GM23248 (cell line): ENCODE results near the gene CRYBB3. TPM values are rescaled to one million over a fixed set of nuclear protein-coding genes. Genes with fewer than 3 reads are reported as not detected.
A peak's percentile ranks its signal among the peaks of the same experiment; 100 is the strongest.
"Not testable (repeated sequence)": the region's sequence is repeated elsewhere in the genome, so short reads cannot be mapped to it uniquely, and the experiment has no call there.

Experiments used
- DNase-seq: peaks from one replicate; pipeline ENCODE4 v3.0.0-alpha.2; 2015
- H2AFZ ChIP-seq: fragments of 200-600 bp; sonication (generic); 2 replicates; pipeline ENCODE4 v1.6.1; 2016; ENCODE audit warnings: antibody characterized with exemption
- H3F3A ChIP-seq: fragments of 200-600 bp; sonication (generic); 2 replicates; pipeline ENCODE4 v1.6.1; 2016; ENCODE audit warnings: mild to moderate bottlenecking, antibody characterized with exemption, mixed run types; ENCODE audit not compliant: insufficient read depth
- H3K27ac ChIP-seq: fragments of 200-600 bp; sonication (generic); 2 replicates; pipeline ENCODE4 v1.5.1; 2016; ENCODE audit warnings: mild to moderate bottlenecking
- H3K27me3 ChIP-seq: fragments of 200-600 bp; sonication (generic); replicated peaks from 2 replicates; pipeline ENCODE4 v1.6.1; 2016; ENCODE audit warnings: mild to moderate bottlenecking; ENCODE audit not compliant: insufficient read depth
- H3K36me3 ChIP-seq: fragments of 200-600 bp; sonication (generic); 2 replicates; pipeline ENCODE4 v1.6.1; 2016; ENCODE audit warnings: low read depth, mild to moderate bottlenecking
- H3K4me1 ChIP-seq: fragments of 200-600 bp; sonication (generic); 2 replicates; pipeline ENCODE4 v1.6.1; 2016; ENCODE audit warnings: mild to moderate bottlenecking; ENCODE audit not compliant: insufficient read depth
- H3K4me2 ChIP-seq: fragments of 200-600 bp; sonication (generic); one replicate; pipeline ENCODE4 v1.6.1; 2016; ENCODE audit warnings: mild to moderate bottlenecking; ENCODE audit not compliant: unreplicated experiment
- H3K4me3 ChIP-seq: fragments of 200-600 bp; sonication (generic); 2 replicates; pipeline ENCODE4 v1.5.1; 2016; ENCODE audit warnings: mild to moderate bottlenecking
- H3K79me2 ChIP-seq: fragments of 200-600 bp; sonication (generic); 2 replicates; pipeline ENCODE4 v1.6.1; 2016; ENCODE audit warnings: mild to moderate bottlenecking; ENCODE audit not compliant: insufficient read depth
- H3K9ac ChIP-seq: fragments of 200-600 bp; sonication (generic); 2 replicates; pipeline ENCODE4 v1.6.1; 2016; ENCODE audit warnings: mild to moderate bottlenecking
- H3K9me2 ChIP-seq: fragments of 200-600 bp; sonication (generic); 2 replicates; pipeline ENCODE4 v1.6.1; 2016; ENCODE audit warnings: mixed run types, mild to moderate bottlenecking, moderate library complexity; ENCODE audit not compliant: insufficient read depth
- H3K9me3 ChIP-seq: fragments of 200-600 bp; sonication (generic); one replicate; pipeline ENCODE4 v1.6.1; 2017; ENCODE audit warnings: low read depth
- H4K20me1 ChIP-seq: fragments of 200-600 bp; sonication (generic); 2 replicates; pipeline ENCODE4 v1.6.0; 2016; ENCODE audit not compliant: insufficient read depth
- EZH2 ChIP-seq: fragments of 200-600 bp; sonication (generic); IDR thresholded peaks from 2 replicates; pipeline ENCODE4 v1.6.1; 2018; ENCODE audit warnings: antibody characterized with exemption, mild to moderate bottlenecking; ENCODE audit not compliant: insufficient read depth, poor library complexity, severe bottlenecking
- EZH2phosphoT487 ChIP-seq: fragments of 200-600 bp; sonication (generic); IDR thresholded peaks from 2 replicates; pipeline ENCODE4 v1.6.1; 2018; ENCODE audit warnings: antibody characterized with exemption, moderate library complexity, mild to moderate bottlenecking, low read depth; ENCODE audit not compliant: insufficient read depth
- WGBS, 2 experiments: methylation state at CpG; one replicate each; pipeline ENCODE4 v1.1.6; 2015 to 2017; ENCODE audit warnings: low lambda C conversion rate in 2 of 2, low coverage in 1 of 2; ENCODE audit errors: missing lambda C conversion rate in 2 of 2; 5-methylcytosine and 5-hydroxymethylcytosine counted together
- in situ Hi-C: fragments of 300-500 bp; cut with MboI; formaldehyde crosslinking; loops from 2 replicates; pipeline ENCODE4 v1.15.0; 2020
- polyA plus RNA-seq: library from polyadenylated mRNA; unstranded; fragments of >200 nt; fragmentation: Nextera tagmentation; extraction: Ambion mirVana; gene quantifications from 2 replicates; pipeline ENCODE4 v1.2.1, GENCODE V29; 2016
- total RNA-seq: library from RNA; depleted of rRNA; stranded (reverse); fragments of >200 nt; shearing (Covaris generic); gene quantifications from 2 replicates; pipeline ENCODE4 v1.2.3, GENCODE V29; 2014

The CRYBB3 gene
- total and polyA plus RNA-seq, 2 experiments from 2014 or later = not detected

- H4K20me1 ChIP-seq = no peaks in the 10 kb centered on the region
- H3K4me1 ChIP-seq = no peaks in the 10 kb centered on the region
- in situ Hi-C loops = loop anchor here (25.0 kb wide), 1 partner anchor 1114 kb away; no protein-coding TSS in a partner anchor
- TF ChIP-seq EZH2 (no peak), EZH2phosphoT487 (no peak)
- H3F3A ChIP-seq = no peaks in the 10 kb centered on the region
- no peak overlapping the region for H2AFZ ChIP-seq
- DNase-seq = no peak
- H3K9me3 ChIP-seq = no peaks in the 10 kb centered on the region
- WGBS, 2 experiments = 59 to 64% methylated on average over 12 of the region's 12 CpGs
- H3K9ac ChIP-seq = no peak overlapping the region
- no peaks in the 10 kb centered on the region for H3K9me2 ChIP-seq
- peaks cover 6% of the 10 kb centered on the region; the same call in 1 of the 2 replicates for H3K27me3 ChIP-seq
- no peaks in the 10 kb centered on the region for H3K79me2 ChIP-seq
- H3K27ac ChIP-seq = no peak overlapping the region
- H3K4me3 ChIP-seq = no peak overlapping the region
- H3K36me3 ChIP-seq = no peaks in the 10 kb centered on the region
- H3K4me2 ChIP-seq = no peak overlapping the region
Observed at GRCh38 chr22:25223269-25223850, 23.7 kb downstream of the CRYBB3 start.

GRCh38 chr22:25228822-25229221 lies 29.2 kb downstream of the CRYBB3 start:
- H3K27ac ChIP-seq = no peak overlapping the region
- H3K4me3 ChIP-seq = no peak overlapping the region
- no peaks in the 10 kb centered on the region for H3K9me3 ChIP-seq
- in situ Hi-C loops = no loop called here
- H3K36me3 ChIP-seq = no peaks in the 10 kb centered on the region
- no peak overlapping the region for H2AFZ ChIP-seq
- peaks cover 6% of the 10 kb centered on the region; the same call in 1 of the 2 replicates for H3K27me3 ChIP-seq
- no peak for DNase-seq
- WGBS, 2 experiments = 83 to 88% methylated on average over 12 to 13 of the region's 13 CpGs
- no peaks in the 10 kb centered on the region for H4K20me1 ChIP-seq
- H3K4me1 ChIP-seq = no peaks in the 10 kb centered on the region
- TF ChIP-seq EZH2 = no peak
- no peak for TF ChIP-seq EZH2phosphoT487
- no peak overlapping the region for H3K9ac ChIP-seq
- H3K79me2 ChIP-seq = no peaks in the 10 kb centered on the region
- no peaks in the 10 kb centered on the region for H3F3A ChIP-seq
- H3K4me2 ChIP-seq = no peak overlapping the region
- no peaks in the 10 kb centered on the region for H3K9me2 ChIP-seq

GRCh38 chr22:25230760-25231159 lies 31.1 kb downstream of the CRYBB3 start:
- 12 to 19% methylated on average over 2 of the region's 2 CpGs for WGBS, 2 experiments
- H3K27ac ChIP-seq, H3F3A ChIP-seq, H3K9ac ChIP-seq, H3K9me3 ChIP-seq, H3K27me3 ChIP-seq, H3K4me3 ChIP-seq, H4K20me1 ChIP-seq, H3K4me1 ChIP-seq, H3K79me2 ChIP-seq, H3K9me2 ChIP-seq, H3K36me3 ChIP-seq, DNase-seq, H2AFZ ChIP-seq, in situ Hi-C loops, H3K4me2 ChIP-seq: not testable (repeated sequence)

- no peaks in the 10 kb centered on the region for H4K20me1 ChIP-seq
- in situ Hi-C loops = no loop called here
- H3K4me1 ChIP-seq = no peaks in the 10 kb centered on the region
- H3K9me3 ChIP-seq = no peaks in the 10 kb centered on the region
- no peak overlapping the region for H3K9ac ChIP-seq
- H3K27ac ChIP-seq = no peak overlapping the region
- DNase-seq = peak; percentile 43
- 49 to 61% methylated on average over 5 of the region's 5 CpGs for WGBS, 2 experiments
- no peaks in the 10 kb centered on the region for H3K36me3 ChIP-seq
- H3K79me2 ChIP-seq = no peaks in the 10 kb centered on the region
- no peaks in the 10 kb centered on the region for H3K9me2 ChIP-seq
- H3K27me3 ChIP-seq = no peaks in the 10 kb centered on the region
- H2AFZ ChIP-seq = no peak overlapping the region
- TF ChIP-seq EZH2phosphoT487 = no peak
- TF ChIP-seq EZH2 = no peak
- H3F3A ChIP-seq = no peaks in the 10 kb centered on the region
- no peak overlapping the region for H3K4me3 ChIP-seq
- no peak overlapping the region for H3K4me2 ChIP-seq
Observed at GRCh38 chr22:25232301-25232700, 32.6 kb downstream of the CRYBB3 start.

- H3K27ac ChIP-seq, H3F3A ChIP-seq, DNase-seq, H3K4me3 ChIP-seq, H3K4me1 ChIP-seq, H2AFZ ChIP-seq, H3K27me3 ChIP-seq, H3K79me2 ChIP-seq, H3K36me3 ChIP-seq, H3K9me3 ChIP-seq, H3K9ac ChIP-seq, in situ Hi-C loops, H4K20me1 ChIP-seq, H3K9me2 ChIP-seq, H3K4me2 ChIP-seq: not testable (repeated sequence)
Observed at GRCh38 chr22:25233706-25234105, 34.0 kb downstream of the CRYBB3 start.
